Hematopoietic multipotent progenitor cell treated with erythropoietin and hydrocortisone succinate and interleukin-3 and kit ligand, for 17 days (in vitro differentiated cells): ENCODE results near the gene CDK9.

Source experiments
- DNase-seq: peaks from one replicate; pipeline ENCODE4 v3.0.0-alpha.2; 2015; ENCODE audit warnings: low spot score

Gene CDK9

DNA sequence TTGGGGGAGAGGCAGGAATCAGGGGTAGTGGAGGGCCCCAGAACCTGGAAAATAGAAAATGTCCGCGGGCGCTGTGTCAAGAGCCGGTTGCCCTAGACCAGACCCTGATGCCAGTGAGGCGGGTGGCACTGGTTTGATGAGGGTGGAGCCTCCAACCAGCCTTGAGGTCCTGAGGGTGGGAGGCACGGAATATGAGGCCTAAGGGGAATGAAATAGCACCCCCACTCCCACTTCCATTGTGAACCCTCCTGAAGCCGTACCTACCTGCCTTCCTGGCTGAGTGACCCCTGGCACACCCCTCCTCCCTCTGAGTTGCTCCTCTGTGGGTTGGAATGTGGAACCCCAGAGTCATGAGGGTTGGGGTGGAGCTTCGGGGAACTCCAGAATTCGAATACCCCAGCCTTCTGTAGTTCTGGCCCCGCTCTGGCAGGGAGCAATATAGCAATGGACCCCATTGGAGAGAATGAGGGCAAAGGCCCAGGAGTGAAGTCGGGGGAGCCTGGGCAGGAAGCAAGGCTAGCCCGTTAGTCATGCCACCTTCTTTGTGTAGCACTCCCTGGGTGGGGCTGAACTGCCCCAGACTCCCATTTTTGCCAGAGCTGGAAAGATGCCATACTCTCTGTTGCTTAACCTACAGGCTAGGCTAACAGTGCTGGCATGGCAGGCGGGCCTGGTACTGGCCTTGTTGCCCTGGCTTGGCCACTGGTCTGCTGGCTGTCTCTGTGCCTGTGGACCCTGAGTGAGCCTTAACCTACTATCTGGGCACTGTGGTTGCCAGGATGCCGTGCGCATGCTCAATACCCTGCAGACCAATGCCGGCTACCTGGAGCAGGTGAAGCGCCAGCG is 17.9 kb downstream of the CDK9 start:
- peak; percentile 24 for DNase-seq

DNA sequence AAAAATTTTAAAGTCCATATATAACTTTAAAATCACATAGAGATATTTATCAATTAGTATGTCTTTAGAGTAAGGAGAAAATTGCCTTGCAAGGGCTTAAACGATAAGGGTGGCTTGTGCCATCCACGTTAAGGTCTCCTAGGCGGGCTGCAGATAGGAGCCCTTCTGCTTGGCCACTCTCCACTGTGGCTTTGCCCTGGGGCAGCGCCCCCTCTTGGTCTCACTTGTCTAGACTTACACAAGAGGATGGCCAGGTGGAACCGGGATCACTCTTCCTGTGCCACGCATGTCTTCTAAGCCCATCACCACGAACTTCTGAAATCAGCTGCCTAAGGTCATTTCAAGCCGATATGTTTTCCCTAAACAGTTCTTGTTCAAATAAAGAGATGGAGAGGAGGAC is 19.8 kb downstream of the CDK9 start:
- DNase-seq: peak; percentile 60

DNA sequence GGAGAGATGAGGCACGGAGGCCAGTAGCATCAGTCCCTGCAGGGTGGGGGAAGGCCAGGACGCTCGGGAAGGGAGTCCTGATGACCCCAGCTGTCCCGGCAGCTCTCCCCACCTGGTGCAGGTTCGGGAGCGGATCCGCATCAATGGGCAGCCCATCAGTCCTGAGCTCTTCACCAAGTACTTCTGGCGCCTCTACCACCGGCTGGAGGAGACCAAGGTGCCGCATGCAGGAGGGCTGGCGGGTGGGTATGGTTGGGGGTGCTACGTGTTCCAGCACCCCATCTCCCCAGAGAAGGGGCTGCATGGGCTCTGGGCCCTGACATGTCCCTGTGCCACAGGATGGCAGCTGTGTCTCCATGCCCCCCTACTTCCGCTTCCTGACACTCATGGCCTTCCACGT is 21.0 kb downstream of the CDK9 start:
- no peak for DNase-seq

DNA sequence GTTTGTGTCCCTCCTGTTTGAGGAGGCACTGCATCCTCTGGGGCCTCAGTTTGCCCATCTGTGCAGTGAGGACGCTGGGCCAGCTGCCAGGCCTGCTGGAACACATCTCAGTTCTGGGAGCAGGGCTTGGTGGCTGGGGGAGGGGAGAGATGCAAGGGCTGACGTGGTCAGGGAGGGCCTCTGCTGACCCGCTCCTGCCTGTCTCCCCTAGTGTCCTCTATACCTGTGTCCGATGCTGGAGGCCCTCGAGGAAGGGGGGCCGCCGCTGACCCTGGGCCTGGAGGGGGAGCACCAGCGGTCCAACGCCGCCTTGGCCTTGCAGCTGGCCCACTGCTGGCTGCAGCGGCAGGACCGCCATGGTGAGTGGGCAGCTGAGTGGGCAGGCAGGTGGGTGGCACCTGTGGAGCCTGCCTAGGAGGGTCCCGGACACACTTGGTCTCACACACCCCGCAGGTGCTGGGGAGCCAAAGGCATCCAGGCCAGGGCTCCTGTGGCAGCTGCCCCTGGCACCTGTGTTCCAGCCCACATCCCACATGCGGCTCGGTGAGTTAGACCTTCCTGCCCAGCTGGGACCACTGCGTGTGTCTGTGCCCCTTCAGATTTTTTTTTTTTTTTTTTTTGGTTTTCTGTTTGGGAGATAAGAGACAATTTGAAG is 22.6 kb downstream of the CDK9 start:
- no peak for DNase-seq

DNA sequence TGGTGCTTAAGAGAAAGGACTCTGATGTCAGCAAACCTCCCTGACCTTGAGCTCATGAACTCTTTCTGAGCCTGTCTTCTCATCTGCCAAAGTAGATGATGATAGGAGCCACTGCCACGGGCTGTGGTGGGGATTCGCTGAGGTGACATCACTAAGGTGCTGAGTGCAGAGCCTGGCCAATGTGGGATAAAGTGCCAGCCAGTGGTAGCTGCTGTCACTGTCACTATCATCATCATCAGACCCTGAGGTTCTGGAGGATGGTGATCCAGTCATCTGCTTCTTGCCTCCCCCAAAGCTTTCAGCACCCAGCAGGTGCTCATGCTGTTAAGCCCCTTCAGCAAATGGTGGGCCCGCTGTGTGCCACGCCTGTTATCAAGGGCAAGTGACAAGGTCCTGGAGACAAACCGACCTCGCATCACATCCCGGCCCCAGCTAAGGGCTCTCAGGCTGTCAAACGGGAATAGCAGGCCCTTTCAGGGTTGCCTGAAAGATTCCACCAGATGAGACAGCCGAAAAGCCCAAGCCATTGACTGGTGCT is 23.2 kb downstream of the CDK9 start:
- DNase-seq: no peak

DNA sequence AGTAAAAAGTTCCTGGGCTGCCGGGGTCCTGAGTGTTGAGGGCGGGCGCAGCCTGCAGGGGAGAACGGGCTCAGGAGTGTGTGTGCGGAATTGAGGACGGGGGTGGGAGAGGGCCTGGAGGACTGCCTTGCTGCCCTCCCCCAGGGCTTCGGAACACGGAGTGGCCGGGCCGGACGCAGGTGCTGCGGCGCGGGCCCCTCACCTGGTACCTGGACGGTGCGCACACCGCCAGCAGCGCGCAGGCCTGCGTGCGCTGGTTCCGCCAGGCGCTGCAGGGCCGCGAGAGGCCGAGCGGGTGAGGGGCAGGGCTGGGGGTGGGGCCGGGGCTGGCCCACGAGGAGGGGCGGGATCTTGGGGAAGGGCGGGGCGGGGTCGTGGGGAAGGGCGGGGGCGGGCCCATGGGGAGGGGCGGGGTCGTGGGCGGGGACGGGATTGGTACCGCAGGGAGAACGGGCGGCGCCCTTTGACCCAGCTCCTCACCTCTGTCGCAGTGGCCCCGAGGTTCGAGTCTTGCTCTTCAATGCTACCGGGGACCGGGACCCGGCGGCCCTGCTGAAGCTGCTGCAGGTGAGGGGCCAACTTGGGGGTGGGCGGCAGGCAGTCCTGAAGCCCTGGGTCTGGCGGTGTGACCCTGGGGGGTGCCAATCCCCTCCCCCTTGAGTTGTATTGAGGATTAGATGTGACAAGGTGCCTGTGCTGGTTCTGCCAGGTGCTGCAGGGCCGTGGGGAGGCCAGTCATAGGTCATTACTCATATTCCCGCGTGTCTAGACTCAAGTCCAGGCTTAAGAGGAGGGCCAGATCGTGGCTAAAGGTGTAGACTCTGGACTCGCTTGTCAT is 23.9 kb downstream of the CDK9 start:
- peak; percentile 45 for DNase-seq

DNA sequence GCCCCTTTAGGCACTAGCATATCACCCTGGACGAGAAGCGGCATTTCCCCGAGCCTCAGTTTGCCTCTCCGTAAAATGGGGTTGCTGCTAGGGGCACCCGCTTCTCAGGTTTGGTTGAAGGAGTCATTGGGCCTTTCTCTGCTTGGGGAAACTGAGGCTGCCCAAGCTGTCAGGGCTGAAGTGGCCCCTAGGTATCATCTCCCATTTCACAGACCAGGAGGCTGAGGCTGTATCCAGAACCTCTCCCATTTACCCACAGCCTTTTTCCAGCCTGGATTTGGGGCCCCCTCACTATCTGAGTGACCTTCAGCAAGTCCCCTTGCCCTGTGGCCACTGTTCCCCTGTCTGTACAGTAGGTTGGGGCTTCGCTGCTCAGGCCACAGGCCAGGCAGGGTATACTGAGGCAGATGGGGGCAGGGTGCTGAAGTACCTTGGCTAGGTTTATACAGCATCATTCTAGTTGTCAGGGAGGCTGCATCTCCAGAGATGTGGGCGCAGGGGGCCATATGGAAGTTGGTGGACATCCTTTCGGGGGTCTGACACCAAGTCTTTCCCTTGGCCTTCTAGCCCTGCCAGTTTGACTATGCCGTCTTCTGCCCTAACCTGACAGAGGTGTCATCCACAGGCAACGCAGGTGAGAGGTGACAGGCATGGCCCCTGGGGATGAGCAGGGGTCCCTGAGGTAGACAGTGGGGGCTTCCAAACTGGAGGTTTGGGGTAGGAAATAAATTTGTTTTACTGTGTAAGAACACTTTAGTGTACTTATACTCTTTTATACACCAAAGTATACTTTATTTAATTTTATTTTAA is 24.7 kb downstream of the CDK9 start:
- DNase-seq: no peak

DNA sequence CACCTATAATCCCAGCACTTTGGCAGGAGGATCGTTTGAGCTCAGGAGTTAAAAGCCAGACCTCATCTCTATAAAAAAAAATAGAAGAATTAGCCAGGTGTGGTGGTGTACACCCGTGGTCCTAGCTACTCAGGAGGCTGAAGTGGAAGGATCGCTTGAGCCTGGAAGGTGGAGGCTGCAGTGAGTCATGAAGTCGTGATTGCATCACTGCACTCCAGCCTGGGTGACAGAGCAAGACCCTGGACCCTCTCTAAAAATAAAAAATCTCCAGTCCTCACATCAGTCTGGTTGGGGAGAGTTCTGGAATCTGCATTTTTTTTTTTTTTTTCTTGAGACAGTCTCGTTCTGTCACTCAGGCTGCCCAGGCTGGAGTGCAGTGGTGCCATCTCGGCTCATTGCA is 26.2 kb downstream of the CDK9 start:
- DNase-seq: no peak

DNA sequence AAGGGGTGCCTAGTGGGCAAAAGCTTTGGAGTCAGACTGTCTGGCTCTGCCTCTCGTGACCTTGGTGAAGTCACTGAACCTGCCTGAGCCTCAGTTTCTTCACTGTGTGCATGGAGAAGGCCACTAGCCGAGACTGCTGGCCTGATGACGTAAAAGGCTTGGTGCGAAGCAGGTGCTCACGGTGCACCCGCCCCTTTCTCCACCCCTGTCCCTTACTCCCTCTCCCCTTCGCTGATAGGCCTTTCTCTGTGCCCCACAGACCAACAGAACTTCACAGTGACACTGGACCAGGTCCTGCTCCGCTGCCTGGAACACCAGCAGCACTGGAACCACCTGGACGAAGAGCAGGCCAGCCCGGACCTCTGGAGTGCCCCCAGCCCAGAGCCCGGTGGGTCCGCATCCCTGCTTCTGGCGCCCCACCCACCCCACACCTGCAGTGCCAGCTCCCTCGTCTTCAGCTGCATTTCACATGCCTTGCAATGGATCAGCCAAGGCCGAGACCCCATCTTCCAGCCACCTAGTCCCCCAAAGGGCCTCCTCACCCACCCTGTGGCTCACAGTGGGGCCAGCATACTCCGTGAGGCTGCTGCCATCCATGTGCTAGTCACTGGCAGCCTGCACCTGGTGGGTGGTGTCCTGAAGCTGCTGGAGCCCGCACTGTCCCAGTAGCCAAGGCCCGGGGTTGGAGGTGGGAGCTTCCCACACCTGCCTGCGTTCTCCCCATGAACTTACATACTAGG is 27.3 kb downstream of the CDK9 start:
- DNase-seq: no peak

DNA sequence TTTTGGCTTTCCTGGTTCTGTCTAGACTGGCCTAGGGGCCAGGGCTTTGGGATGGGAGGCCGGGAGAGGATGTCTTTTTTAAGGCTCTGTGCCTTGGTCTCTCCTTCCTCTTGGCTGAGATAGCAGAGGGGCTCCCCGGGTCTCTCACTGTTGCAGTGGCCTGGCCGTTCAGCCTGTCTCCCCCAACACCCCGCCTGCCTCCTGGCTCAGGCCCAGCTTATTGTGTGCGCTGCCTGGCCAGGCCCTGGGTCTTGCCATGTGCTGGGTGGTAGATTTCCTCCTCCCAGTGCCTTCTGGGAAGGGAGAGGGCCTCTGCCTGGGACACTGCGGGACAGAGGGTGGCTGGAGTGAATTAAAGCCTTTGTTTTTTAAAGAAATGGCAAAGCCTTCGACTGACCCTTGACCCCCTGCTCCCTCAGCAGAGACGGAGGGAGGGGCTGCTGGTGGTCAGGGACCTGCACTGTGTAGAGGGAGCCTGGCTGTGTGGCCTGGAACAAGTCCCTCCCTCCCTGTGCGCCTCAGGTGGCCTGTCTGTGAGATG is 27.9 kb downstream of the CDK9 start:
- no peak for DNase-seq

DNA sequence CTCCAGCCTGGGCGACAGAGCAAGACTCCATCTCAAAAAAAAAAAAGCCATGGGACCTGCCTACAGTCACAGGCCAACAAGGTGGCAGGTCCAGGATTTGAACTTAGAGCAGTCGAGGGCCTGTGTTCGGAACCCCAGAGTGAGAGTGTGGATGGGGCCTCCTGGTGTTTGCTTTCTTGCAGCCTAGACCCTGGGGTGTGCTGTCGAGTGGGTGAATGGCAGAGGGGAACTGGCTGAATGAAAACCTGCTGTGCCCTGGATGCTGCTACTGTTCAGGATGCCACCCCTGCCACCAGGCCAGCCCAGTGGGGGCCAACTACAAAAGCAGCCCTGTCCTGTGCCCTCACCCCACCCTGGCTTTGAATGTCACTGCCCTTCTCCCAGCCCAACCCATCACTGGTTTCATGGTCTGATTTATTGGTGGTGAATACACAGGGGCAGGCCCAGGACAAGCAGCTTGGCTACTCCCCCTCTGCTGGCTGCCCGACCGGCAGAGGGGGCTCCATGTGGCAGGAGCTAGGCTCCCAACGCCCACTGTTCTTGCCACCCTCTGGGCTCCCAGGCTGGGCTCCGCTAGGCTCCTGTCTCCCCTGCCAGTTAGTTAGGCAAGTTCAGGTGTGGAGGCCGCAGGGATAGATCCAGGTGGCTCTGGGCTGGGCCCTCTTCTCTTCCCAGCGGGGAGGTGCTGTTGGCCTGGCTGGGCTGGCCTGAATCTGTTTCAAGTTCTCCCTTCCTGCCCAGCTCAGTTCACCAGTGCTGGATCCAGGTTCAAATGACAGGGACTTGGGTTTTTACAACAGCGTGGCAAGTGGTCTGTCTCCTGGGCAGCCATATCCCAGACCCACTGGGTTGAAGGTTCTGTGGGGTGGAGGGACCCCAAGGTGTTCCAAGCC is 29.0 kb downstream of the CDK9 start:
- DNase-seq: no peak

DNA sequence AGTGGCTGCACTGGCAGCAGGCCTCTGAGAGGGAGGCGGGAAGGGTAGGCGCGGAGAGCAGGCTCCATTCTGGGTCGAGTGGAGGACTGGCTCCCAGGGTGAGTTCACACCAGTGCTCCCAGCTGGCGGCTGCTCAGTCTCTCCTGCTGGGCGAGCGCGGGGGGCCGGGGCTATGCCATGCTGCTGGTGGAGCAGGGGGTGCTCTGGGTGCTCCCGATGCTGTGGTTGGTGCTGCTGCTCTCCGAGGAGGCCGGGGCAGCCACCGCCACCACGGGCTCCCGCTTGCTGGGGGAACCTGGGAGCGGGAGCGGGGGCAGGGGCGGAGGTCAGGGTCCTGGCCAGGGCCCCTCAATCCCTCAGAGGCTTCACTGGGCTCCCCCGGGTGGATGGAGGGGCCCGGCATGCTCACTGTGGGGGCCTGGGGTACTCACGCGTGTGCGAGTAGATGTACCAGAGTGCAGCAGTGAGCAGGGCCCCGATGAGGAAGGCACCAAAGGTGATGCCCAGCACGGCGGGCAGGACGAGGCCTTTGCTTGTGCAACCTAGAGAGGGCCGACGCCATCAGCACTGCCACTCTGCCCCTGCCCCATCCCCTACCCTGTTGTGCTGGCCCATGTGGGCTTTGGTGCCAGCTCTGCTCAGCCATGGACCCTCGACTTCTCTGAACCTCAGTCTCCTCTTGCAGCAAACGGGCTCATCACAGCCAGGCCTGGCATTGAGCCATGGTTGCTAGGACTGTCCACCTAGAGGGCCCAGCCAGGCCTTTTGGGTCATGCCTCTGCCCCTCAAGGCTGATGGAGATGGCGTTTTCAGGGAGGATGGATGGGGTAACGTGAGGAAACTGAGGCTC is 29.9 kb downstream of the CDK9 start:
- no peak for DNase-seq

DNA sequence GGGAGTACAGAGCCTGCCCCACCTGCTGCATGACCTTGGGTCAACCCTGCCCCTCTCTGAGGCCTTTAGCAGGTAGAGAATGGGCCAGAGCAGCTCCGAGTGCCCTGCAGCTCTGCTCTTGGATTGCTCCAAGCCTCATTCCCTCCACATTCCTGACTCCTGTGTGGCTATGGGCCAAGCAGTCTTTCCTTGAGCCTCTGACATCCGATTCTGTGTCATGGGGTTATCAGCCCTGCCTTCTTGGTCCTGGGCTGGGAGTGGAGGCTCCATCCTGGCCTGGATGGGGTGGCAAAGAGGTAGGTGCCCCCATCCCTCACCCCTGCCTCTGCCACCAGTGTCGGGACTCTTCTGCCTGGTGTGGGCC is 30.5 kb downstream of the CDK9 start:
- DNase-seq: no peak

DNA sequence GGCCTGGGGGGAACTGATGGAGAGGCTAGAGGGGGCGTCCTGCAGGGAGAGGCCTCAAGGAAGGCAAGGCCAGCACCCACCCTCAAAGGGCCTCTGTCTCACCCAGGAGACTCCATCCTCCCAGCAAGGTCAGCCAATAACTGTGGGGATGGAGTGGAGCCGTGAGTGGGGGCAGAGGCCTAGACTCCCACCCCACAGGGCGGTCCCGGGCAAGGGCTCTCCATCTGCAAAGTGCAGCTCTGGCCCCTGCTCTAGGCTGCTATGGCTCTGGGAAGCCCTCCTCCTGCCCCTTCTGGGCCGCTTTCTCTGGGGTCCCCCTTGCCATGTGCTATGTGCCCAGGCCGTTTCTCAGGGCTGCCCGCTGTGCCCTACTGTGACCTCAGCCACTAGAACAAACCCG is 30.9 kb downstream of the CDK9 start:
- no peak for DNase-seq

DNA sequence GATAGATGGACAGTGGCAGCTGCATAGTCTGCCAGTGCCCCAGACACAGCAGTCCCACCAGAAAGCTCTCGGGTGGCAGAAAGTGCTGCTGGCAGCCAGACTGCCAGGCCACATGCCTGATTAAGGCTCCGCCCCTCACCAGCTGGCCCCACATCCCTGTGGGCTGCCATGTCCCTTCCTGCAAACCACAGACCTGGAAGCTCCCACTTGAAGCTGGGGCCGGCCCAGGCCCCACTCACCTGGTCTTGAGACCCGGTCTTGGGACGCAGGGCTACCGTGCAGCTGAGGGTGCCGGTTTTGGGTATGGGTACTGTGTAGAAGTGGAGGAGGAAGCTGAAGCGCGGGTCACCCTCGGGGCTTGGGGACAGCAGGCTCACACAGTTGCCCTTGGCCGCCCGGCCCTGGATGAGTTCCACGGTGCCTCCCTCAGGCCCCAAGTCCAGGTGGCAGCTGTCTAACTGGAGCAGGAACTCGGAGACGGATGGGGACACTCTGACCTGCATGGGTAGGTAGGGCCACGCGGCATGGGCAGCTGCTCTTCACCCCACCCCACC is 32.1 kb downstream of the CDK9 start:
- DNase-seq: no peak

DNA sequence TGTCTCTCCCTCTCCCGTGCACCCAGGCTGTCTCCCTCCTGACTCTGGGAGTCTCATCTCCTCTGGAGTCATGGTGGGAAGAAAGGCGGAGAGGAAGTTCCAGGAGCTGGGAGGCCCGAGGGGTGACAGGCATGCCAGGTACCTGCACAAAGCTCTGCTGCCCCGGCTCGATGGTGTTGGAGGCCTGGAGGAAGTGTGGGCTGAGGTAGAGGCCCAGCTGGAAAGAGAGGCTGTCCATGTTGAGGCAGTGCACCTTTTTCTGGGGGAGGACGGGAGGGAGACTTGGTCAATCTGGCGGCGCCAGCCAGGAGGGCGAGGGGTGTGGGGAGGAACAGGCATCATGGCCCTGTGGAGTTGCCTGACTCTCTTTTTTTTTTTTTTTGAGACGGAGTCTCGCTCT is 32.7 kb downstream of the CDK9 start:
- no peak for DNase-seq

DNA sequence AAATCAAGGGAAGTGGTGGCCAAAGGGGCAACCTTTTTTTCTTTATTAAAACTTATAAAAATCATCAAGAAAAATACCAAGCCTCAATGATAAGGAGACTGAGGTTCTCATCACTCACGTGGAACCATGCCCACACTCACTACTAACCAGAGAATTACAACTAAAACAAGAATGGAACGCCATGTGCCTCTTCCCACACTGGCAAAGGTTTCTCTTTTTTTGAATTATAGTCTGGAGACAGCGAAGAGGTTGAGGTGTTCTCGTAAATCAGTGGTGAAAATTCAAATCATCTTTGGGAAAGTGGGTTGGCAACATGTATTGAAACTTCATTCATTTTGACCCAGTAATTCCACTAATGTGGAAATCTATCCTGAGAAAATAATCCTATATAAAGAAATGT is 36.3 kb downstream of the CDK9 start:
- no peak for DNase-seq

DNA sequence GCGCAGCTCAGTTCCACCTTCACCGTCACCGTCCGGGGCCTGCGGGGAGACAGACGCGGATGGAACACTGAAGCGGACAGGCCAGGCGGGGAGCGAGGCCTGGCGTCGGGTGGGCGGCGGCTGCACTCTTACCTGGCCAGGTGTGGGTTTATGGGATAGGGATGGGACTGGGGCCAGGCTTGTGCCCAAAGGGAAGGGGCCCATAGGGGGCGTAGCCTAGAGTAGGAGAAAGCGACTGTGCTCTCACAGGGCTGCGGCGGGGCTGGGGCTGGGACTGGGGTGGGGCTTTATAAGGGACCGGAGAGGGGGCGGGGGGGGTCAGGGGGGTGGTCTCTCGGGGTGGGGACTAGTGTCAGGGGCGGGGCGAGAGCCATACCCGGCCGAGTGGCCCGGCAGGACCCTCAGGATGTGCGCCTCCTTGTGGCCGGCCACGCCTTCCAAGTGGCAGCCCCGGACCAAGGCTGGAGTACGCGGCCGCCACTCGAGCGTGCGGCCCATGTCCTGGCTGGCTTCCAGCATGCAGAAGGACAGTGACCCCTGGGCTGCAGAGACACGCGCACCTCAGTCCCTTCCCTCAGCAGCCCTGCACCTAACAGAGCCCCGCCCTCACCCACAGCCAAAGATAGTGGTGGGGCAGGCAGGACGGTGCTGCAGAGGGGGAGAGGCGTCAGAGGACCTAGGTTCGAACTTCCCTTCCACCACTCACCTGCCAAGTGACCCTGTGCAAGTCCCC is 39.7 kb downstream of the CDK9 start:
- no peak for DNase-seq
